K562 (cell line): Measurements from ENCODE around the gene ZNF552. TPM values are rescaled to one million over a fixed set of nuclear protein-coding genes. Genes with fewer than 3 reads are reported as not detected.

ENCODE experiments used
- CEBPB ChIP-seq: fragments of 450-650 bp; IDR thresholded peaks from 2 replicates; pipeline ENCODE4 v1.6.1; 2016; ENCODE audit warnings: missing genetic modification characterization, missing compliant biosample characterization
- FOXJ3 ChIP-seq: sonication (generic); formaldehyde crosslinking; IDR thresholded peaks from 2 replicates; pipeline ENCODE4 v1.4.0; 2020; ENCODE audit warnings: mild to moderate bottlenecking, missing genetic modification reagents
- NKRF ChIP-seq: fragments of 450-650 bp; IDR thresholded peaks from 2 replicates; pipeline ENCODE4 v1.6.1; 2016; ENCODE audit warnings: borderline replicate concordance
- ZNF175 ChIP-seq: fragments of 200-800 bp; sonication (Bioruptor generic); IDR thresholded peaks from 2 replicates; pipeline ENCODE4 v1.6.1; 2016; ENCODE audit warnings: low read depth, mild to moderate bottlenecking, missing genetic modification characterization, missing compliant biosample characterization
- ZNF518B ChIP-seq: fragments of 250-450 bp; sonication (Bioruptor Pico); IDR thresholded peaks from 2 replicates; pipeline ENCODE4 v1.5.0; 2021; ENCODE audit warnings: mild to moderate bottlenecking, moderate library complexity
- polyA plus RNA-seq, 8 experiments: library from polyadenylated mRNA; depleted of rRNA in 4 of 8; stranded (reverse) in 5 of 8; unstranded in 3 of 8; fragments of >200 nt; fragmentation: Nextera tagmentation in 2 of 8; fragmentation: Illumina TruSeq in 1 of 8; extraction: Ambion mirVana in 2 of 8; extraction: Trizol in 1 of 8; gene quantifications; 2 replicates each; pipeline versions ENCODE4 v1.2.1 to v1.2.3, GENCODE V29; 2011 to 2014; ENCODE audit warnings: inconsistent platforms in 1 of 8, missing spikeins in 1 of 8
- total RNA-seq, 7 experiments: library from RNA; depleted of rRNA in 6 of 7; stranded (reverse); fragments of >200 nt in 6 of 7; fragmentation: Illumina TruSeq in 2 of 7; extraction: Trizol in 2 of 7; gene quantifications; 2 replicates each; pipeline versions ENCODE4 v1.2.1 to v1.2.3, GENCODE V29; 2011 to 2021; ENCODE audit warnings: low replicate concordance in 1 of 7
- TF ChIP-seq, protein P1 (sequence below), 2 experiments: fragments of 450-650 bp; IDR thresholded peaks; 2 replicates each; pipeline ENCODE4 v1.6.1; 2016; ENCODE audit warnings: mild to moderate bottlenecking in 2 of 2, borderline replicate concordance in 1 of 2, low read depth in 1 of 2, moderate library complexity in 1 of 2
- TF ChIP-seq, protein P2 (sequence below): fragments of 250-450 bp; sonication (Bioruptor Pico); IDR thresholded peaks from 2 replicates; pipeline ENCODE4 v1.4.0; 2020; ENCODE audit warnings: mild to moderate bottlenecking, moderate library complexity, borderline replicate concordance

Gene ZNF552
- total and polyA plus RNA-seq, 9 of the 15 experiments (the other 6 are each of a cell fraction or from before 2014, with no cell fraction given), result 4.4 to 12.4 (median 8.5) TPM

DNA sequence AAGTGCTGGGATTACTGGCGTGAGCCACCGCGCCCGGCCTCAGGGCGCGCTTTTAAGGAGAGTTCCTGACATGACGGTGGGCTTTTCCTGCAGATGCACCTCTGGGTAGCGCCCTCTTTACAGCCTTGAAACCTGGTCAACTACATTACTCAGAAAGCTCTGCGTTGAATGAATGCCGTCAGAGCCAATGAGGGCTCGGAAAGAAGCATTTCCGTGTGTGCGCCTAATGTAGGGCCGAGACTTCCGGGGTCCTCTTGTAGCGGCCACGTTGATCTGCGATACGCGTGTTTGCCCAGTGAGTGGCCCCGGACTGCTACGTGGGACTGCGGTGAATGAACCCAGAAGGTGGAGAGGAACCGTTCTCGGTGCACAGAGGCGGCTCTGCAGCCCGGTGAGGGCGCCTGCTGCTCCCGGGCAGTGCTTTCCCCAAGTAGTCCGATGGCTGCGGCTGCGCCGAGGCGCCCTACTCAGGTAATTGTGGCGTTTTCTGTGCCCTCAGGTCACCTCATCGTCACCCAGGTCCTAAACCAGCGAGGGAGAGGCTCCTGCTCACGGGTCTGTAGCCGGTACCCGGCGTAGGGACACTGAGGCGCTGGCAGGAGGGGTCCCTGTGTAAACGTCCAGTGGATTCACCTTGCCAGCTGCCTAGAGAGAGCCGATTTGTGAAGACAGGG lies 4.9 kb upstream of the ZNF552 start (continued):
- TF ChIP-seq, protein P1, sequence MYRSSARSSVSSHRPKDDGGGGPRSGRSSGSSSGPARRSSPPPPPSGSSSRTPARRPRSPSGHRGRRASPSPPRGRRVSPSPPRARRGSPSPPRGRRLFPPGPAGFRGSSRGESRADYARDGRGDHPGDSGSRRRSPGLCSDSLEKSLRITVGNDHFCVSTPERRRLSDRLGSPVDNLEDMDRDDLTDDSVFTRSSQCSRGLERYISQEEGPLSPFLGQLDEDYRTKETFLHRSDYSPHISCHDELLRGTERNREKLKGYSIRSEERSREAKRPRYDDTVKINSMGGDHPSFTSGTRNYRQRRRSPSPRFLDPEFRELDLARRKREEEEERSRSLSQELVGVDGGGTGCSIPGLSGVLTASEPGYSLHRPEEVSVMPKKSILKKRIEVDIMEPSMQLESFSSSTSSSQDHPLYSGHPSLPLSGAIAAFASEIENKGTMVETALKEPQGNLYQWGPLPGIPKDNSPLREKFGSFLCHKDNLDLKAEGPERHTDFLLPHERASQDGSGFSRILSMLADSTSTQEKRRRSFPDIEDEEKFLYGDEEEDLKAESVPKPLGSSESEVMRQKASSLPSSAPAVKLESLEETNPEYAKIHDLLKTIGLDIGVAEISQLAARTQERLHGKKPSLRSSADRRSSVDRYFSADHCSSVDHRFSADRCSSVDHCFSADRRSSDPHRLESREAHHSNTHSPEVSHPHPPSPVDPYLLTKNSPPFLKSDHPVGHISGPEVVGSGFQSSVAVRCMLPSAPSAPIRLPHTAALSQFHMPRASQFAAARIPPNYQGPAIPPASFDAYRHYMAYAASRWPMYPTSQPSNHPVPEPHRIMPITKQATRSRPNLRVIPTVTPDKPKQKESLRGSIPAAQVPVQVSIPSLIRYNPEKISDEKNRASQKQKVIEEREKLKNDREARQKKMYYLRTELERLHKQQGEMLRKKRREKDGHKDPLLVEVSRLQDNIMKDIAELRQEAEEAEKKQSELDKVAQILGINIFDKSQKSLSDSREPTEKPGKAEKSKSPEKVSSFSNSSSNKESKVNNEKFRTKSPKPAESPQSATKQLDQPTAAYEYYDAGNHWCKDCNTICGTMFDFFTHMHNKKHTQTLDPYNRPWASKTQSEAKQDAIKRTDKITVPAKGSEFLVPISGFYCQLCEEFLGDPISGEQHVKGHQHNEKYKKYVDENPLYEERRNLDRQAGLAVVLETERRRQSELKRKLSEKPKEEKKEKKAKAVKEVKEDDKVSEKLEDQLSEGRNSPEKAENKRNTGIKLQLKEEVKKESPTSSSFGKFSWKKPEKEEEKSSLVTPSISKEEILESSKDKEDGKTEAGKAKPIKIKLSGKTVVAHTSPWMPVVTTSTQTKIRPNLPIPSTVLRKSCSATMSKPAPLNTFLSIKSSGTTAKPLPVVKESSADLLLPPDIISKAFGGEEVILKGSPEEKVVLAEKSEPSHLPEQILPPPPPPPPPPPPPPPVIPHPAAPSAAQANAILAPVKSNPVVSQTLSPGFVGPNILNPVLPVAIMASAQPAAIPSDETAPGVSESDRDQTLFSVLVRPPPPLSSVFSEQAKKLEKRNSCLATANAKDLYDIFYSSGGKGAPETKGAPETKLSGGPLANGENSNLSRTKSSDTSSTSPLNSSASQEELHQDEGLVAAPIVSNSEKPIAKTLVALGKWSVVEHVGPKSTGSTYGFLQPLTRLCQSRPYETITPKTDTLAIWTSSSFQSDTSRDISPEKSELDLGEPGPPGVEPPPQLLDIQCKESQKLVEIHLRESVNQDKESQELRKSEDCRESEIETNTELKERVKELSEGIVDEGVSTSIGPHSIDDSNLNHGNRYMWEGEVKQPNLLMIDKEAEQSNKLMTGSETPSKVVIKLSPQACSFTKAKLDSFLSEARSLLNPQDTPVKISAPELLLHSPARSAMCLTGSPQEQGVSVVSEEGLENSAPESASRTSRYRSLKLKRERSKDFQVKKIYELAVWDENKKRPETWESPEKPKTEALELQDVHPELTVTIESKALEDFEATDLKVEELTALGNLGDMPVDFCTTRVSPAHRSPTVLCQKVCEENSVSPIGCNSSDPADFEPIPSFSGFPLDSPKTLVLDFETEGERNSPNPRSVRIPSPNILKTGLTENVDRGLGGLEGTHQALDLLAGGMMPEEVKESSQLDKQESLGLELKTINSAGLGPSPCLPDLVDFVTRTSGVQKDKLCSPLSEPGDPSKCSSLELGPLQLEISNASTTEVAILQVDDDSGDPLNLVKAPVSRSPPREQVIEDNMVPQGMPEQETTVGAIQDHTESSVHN (IDR thresholded peaks at IDR 0.05; ENCODE audit: borderline replicate concordance in 1 of 2, low read depth in 1 of 2), result no peak; a peak in 1 of 4 replicates
- TF ChIP-seq ZNF175 (CRISPR knock-in tag) (no peak), ZNF518B (CRISPR knock-in tag) (no peak), FOXJ3 (no peak), NKRF (peak; percentile 93), CEBPB (tag) (no peak)
- TF ChIP-seq, protein P2, sequence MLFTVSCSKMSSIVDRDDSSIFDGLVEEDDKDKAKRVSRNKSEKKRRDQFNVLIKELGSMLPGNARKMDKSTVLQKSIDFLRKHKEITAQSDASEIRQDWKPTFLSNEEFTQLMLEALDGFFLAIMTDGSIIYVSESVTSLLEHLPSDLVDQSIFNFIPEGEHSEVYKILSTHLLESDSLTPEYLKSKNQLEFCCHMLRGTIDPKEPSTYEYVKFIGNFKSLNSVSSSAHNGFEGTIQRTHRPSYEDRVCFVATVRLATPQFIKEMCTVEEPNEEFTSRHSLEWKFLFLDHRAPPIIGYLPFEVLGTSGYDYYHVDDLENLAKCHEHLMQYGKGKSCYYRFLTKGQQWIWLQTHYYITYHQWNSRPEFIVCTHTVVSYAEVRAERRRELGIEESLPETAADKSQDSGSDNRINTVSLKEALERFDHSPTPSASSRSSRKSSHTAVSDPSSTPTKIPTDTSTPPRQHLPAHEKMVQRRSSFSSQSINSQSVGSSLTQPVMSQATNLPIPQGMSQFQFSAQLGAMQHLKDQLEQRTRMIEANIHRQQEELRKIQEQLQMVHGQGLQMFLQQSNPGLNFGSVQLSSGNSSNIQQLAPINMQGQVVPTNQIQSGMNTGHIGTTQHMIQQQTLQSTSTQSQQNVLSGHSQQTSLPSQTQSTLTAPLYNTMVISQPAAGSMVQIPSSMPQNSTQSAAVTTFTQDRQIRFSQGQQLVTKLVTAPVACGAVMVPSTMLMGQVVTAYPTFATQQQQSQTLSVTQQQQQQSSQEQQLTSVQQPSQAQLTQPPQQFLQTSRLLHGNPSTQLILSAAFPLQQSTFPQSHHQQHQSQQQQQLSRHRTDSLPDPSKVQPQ (CRISPR knock-in tag), result no peak
